Measurements from ENCODE around the gene BIVM.

The BIVM gene

GRCh38 chr13:102784483-102784882 is 14.4 kb upstream of the BIVM start:
- no peak for FAIRE-seq

GRCh38 chr13:102788683-102789082 is 10.2 kb upstream of the BIVM start:
- DNase-seq (ENCODE audit: low spot score) (no peak), FAIRE-seq (no peak)

More at GRCh38 chr13:102784483-102784882, 14.4 kb upstream of the BIVM start:
- no peak for DNase-seq (ENCODE audit: low spot score)

GRCh38 chr13:102792396-102792795 is 6.5 kb upstream of the BIVM start:
- FAIRE-seq (no peak), DNase-seq (ENCODE audit: low spot score) (no peak)

- DNase-seq (ENCODE audit: low spot score), result no peak
- FAIRE-seq, result no peak
Observed at GRCh38 chr13:102793611-102794355, 5.1 kb upstream of the BIVM start.

GRCh38 chr13:102799426-102800144 is 666 bp downstream of the BIVM start:
- DNase-seq (ENCODE audit: low spot score) (no peak), FAIRE-seq (no peak)

- FAIRE-seq (no peak), DNase-seq (ENCODE audit: low spot score) (peak; percentile 45)
Observed at GRCh38 chr13:102800145-102801041, 1.5 kb downstream of the BIVM start.

GRCh38 chr13:102805680-102806079 is 6.8 kb downstream of the BIVM start:
- DNase-seq (ENCODE audit: low spot score), result no peak
- no peak for FAIRE-seq

GRCh38 chr13:102807699-102808098 is 8.8 kb downstream of the BIVM start:
- no peak for FAIRE-seq

GRCh38 chr13:102812611-102813287 is 13.8 kb downstream of the BIVM start:
- no peak for DNase-seq (ENCODE audit: low spot score)

More at GRCh38 chr13:102807699-102808098, 8.8 kb downstream of the BIVM start:
- no peak for DNase-seq (ENCODE audit: low spot score)

GRCh38 chr13:102814025-102814607 is 15.2 kb downstream of the BIVM start:
- DNase-seq (ENCODE audit: low spot score) (no peak), FAIRE-seq (no peak)

More at GRCh38 chr13:102812611-102813287, 13.8 kb downstream of the BIVM start:
- no peak for FAIRE-seq

- FAIRE-seq, result no peak
- DNase-seq (ENCODE audit: low spot score), result no peak
Observed at GRCh38 chr13:102814793-102815192, 15.9 kb downstream of the BIVM start.

- DNase-seq (ENCODE audit: low spot score) (no peak), FAIRE-seq (no peak)
Observed at GRCh38 chr13:102815788-102816187, 16.9 kb downstream of the BIVM start.

GRCh38 chr13:102816708-102817107 is 17.8 kb downstream of the BIVM start:
- DNase-seq (ENCODE audit: low spot score) (peak; percentile 60), FAIRE-seq (peak; percentile 94)

GRCh38 chr13:102817241-102817640 is 18.3 kb downstream of the BIVM start:
- no peak for FAIRE-seq
- no peak for DNase-seq (ENCODE audit: low spot score)

GRCh38 chr13:102817907-102818306 is 19.0 kb downstream of the BIVM start:
- FAIRE-seq, result peak; percentile 86
- DNase-seq (ENCODE audit: low spot score), result peak; percentile 52

GRCh38 chr13:102825400-102825799 is 26.5 kb downstream of the BIVM start:
- FAIRE-seq (no peak), DNase-seq (ENCODE audit: low spot score) (no peak)

- FAIRE-seq (peak; percentile 78), DNase-seq (ENCODE audit: low spot score) (peak; percentile 79)
Observed at GRCh38 chr13:102825921-102826706, 27.2 kb downstream of the BIVM start.

GRCh38 chr13:102830646-102831045 is 31.7 kb downstream of the BIVM start:
- FAIRE-seq (no peak), DNase-seq (ENCODE audit: low spot score) (no peak)

- DNase-seq (ENCODE audit: low spot score) (no peak), FAIRE-seq (no peak)
Observed at GRCh38 chr13:102836471-102836870, 37.6 kb downstream of the BIVM start.

- FAIRE-seq (no peak), DNase-seq (ENCODE audit: low spot score) (no peak)
Observed at GRCh38 chr13:102838273-102838672, 39.4 kb downstream of the BIVM start.

Measured in RCC 7860 (cell line).